CD4-positive, alpha-beta T cell (primary cell): ENCODE results near the gene DCAF15. TPM values are rescaled to one million over a fixed set of nuclear protein-coding genes. Genes with fewer than 3 reads are reported as not detected.

Source experiments
- ATAC-seq: fragments of 200-7000 bp; cut with Tn5 transposase; one replicate; pipeline ENCODE4 v1.10.0; 2022; ENCODE audit warnings: mild to moderate bottlenecking; ENCODE audit not compliant: poor library complexity
- CTCF ChIA-PET: fragments of 350-600 bp; sonication (Branson Sonifier 250); formaldehyde crosslinking; loops from one replicate; lab custom pipeline; 2021; ENCODE audit warnings: antibody characterized with exemption, inconsistent platforms; lab: Charles Lee
- POLR2A ChIA-PET: fragments of 350-600 bp; sonication (Branson Sonifier 250); formaldehyde crosslinking; loops from one replicate; lab custom pipeline; 2021; ENCODE audit warnings: antibody characterized with exemption, inconsistent platforms; lab: Charles Lee
- DNase-seq, 14 experiments: peaks; one replicate each; pipeline ENCODE4 v3.0.0-alpha.2; 2013 to 2020; ENCODE audit warnings: mixed read lengths in 2 of 14
- H3K27ac ChIP-seq, 2 donors: one replicate each; pipeline versions ENCODE4 v1.5.1 to v1.7.0; 2013; ENCODE audit warnings: low read length in 2 of 2, low read depth in 1 of 2, mild to moderate bottlenecking in 1 of 2
- H3K27me3 ChIP-seq, 2 experiments: 1 replicate in 1 of 2; 2 replicates in 1 of 2; pipeline versions ENCODE4 v1.6.1 to v1.7.0; 2013; ENCODE audit warnings: low read length in 2 of 2, control low read depth in 1 of 2, mild to moderate bottlenecking in 1 of 2, moderate library complexity in 1 of 2; ENCODE audit not compliant: insufficient read depth in 2 of 2, control insufficient read depth in 1 of 2
- H3K36me3 ChIP-seq: one replicate; pipeline ENCODE4 v1.6.1; 2013; ENCODE audit warnings: low read length, control low read depth; ENCODE audit not compliant: insufficient read depth
- H3K4me1 ChIP-seq: one replicate; pipeline ENCODE4 v1.6.1; 2013; ENCODE audit warnings: low read length, control low read depth; ENCODE audit not compliant: insufficient read depth
- H3K4me3 ChIP-seq: one replicate; pipeline ENCODE4 v1.5.1; 2013; ENCODE audit warnings: mild to moderate bottlenecking, low read length, moderate library complexity
- H3K9me3 ChIP-seq, 2 experiments: 1 replicate in 1 of 2; 2 replicates in 1 of 2; pipeline versions ENCODE4 v1.6.1 to v1.7.0; 2013; ENCODE audit warnings: low read length in 2 of 2, mild to moderate bottlenecking in 2 of 2, control low read depth in 1 of 2, moderate library complexity in 1 of 2; ENCODE audit not compliant: control insufficient read depth in 1 of 2, insufficient read depth in 1 of 2
- H3K27ac Mint-ChIP-seq: one replicate; pipeline ENCODE4 v1.8.0; 2020; ENCODE audit warnings: mixed read lengths
- H3K27me3 Mint-ChIP-seq: one replicate; pipeline ENCODE4 v1.8.0; 2021; ENCODE audit warnings: mixed read lengths
- H3K36me3 Mint-ChIP-seq: one replicate; pipeline ENCODE4 v1.8.0; 2021; ENCODE audit warnings: low read depth, mixed read lengths
- H3K4me1 Mint-ChIP-seq: one replicate; pipeline ENCODE4 v1.8.0; 2021; ENCODE audit warnings: low read depth, mixed read lengths
- H3K4me3 Mint-ChIP-seq: one replicate; pipeline ENCODE4 v1.8.0; 2020; ENCODE audit warnings: mild to moderate bottlenecking, mixed read lengths
- H3K9me3 Mint-ChIP-seq: one replicate; pipeline ENCODE4 v1.8.0; 2020; ENCODE audit warnings: mixed read lengths
- CTCF ChIP-seq: fragments of 200-600 bp; IDR thresholded peaks from one replicate; pipeline ENCODE4 v1.8.0; 2022; ENCODE audit warnings: antibody characterized with exemption, mild to moderate bottlenecking
- intact Hi-C, 2 experiments: fragments of 100-400 bp; cut with DNase I in 1 of 2; cut with micrococcal nuclease in 1 of 2; formaldehyde crosslinking; loops; one replicate each; pipeline versions ENCODE4 v1.15.1 to v1.9.0; 2023 to 2025; cut with DNase I, micrococcal nuclease
- total RNA-seq, 174 experiments: library from RNA in 2 of 174; stranded (reverse) in 2 of 174; gene quantifications; one replicate each; pipeline ENCODE4 v1.2.3 and lab custom pipeline; 2021 to 2026

DCAF15 gene
- total RNA-seq, 2 experiments from 2014 or later: 84.9 to 85.0 TPM

DNA sequence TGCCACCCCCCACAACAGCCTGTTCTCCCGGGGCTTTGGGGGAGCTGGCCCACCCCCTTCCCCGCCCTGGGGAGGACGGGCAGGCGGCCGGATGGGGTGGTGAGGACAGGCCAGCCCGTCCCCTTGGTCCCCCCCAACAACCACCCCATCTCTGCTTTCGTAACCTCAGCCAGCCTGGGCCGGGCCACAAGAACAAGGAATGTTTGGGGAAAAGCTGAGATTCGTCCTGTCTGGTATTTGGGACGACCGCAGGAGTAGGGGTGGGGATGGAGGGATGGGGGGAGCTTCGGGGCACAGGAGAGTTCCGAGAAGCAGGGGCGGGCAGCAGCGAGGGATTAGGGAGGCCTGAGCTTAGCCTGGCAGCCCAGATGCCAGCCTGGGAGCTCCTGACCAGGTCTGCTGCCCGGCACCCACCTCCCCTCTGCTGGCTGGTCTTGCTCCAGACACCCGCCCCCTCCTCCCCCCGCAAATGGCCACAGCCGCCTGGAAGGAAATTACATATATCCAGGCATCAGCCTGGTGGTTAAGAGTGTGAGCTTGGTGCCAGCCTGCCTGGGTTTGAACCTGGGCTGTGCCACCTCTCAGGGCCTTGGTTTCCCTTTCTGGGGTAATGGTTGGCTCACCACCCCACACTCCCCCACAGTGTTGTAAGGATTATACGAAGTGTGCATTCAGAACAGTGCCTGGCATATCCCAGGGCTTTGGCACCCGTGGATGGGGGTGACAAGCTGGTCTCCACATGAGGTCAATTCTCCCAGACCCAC, 13.8 kb upstream of the DCAF15 start, which contains the start of gene PODNL1:
Gene PODNL1, minus strand, starts transcription at position 117 of the 764 bp plus-strand sequence. CDS start 236 bp downstream, outside the sequence.
- no peak for DNase-seq
- TF ChIP-seq CTCF: no peak
- H3K4me1 ChIP-seq: peaks cover 5% of the 10 kb centered on the region
- Mint-ChIP-seq H3K4me1 (no peaks in the 10 kb centered on the region), H3K4me3 (no peak within 1 kb of the TSS), H3K36me3 (no peaks in the 10 kb centered on the region), H3K27me3 (peaks cover 11% of the 10 kb centered on the region), H3K27ac (no peak within 1 kb of the TSS), H3K9me3 (no peaks in the 10 kb centered on the region)
- no peak within 1 kb of the TSS for H3K4me3 ChIP-seq
- ChIA-PET POLR2A (no interaction called here), CTCF (no interaction called here)
- intact Hi-C loops: no loop called here
- ATAC-seq: no peak
- H3K27ac ChIP-seq: no peak within 1 kb of the TSS
- no peaks in the 10 kb centered on the region for H3K36me3 ChIP-seq
- H3K9me3 ChIP-seq: peaks cover 0 to 8% of the 10 kb centered on the region in 2 experiments
- peaks cover 7 to 9% of the 10 kb centered on the region in 2 experiments for H3K27me3 ChIP-seq

DNA sequence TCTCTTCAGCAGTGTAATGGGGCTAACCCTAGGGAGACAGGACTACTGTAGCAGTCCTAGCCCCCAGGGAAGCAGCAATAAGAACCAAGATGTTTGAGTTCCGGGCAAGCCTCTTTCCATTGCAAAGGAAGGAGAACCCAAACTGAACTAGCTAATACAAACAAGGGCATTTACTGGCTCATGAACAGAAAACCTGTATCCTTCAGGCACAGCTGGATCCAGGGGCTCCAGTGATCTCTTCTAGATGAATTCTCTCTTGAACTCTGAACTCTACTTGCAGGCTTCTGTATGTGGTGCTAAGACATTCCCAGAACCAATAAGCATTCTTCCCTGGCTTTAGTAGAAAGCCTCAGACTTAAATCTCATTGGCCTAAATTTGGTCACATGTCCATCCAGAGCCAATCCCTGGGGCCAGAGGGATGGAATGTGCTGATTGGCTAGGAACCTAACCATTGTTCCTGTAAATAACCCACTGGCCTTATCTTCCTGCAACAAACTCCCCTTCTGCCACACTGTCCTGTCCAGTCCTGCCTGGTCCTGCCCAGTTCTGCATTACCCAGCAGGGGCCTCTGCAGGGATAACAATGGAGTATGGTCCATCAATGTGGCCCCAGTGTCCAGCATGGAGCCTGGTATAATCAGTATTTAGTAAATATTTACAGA, 10.2 kb upstream of the DCAF15 start:
- DNase-seq (no peak), ATAC-seq (no peak)
- CTCF ChIA-PET: no interaction called here
- Histone ChIP-seq H3K36me3 (no peaks in the 10 kb centered on the region), H3K4me3 (no peak overlapping the region), H3K9me3 (peaks cover 0 to 8% of the 10 kb centered on the region in 2 experiments), H3K4me1 (peaks cover 5% of the 10 kb centered on the region), H3K27me3 (peaks cover 3 to 9% of the 10 kb centered on the region in 2 experiments), H3K27ac (no peak overlapping the region)
- POLR2A ChIA-PET: no interaction called here
- Mint-ChIP-seq H3K36me3 (no peaks in the 10 kb centered on the region), H3K4me1 (no peaks in the 10 kb centered on the region), H3K9me3 (no peaks in the 10 kb centered on the region), H3K4me3 (no peak overlapping the region), H3K27ac (no peak overlapping the region), H3K27me3 (peaks cover 5% of the 10 kb centered on the region)
- no peak for TF ChIP-seq CTCF
- intact Hi-C loops: no loop called here

GRCh38 chr19:13946414-13946813, 5.9 kb upstream of the DCAF15 start:
- Mint-ChIP-seq H3K27ac (no peak overlapping the region), H3K27me3 (no peaks in the 10 kb centered on the region), H3K9me3 (no peaks in the 10 kb centered on the region), H3K4me3 (no peak overlapping the region), H3K4me1 (no peaks in the 10 kb centered on the region), H3K36me3 (no peaks in the 10 kb centered on the region)
- CTCF ChIA-PET: no interaction called here
- no peaks in the 10 kb centered on the region for H3K36me3 ChIP-seq
- H3K4me1 ChIP-seq: no peaks in the 10 kb centered on the region
- DNase-seq: no peak
- H3K27me3 ChIP-seq: no peaks in the 10 kb centered on the region
- ATAC-seq: no peak
- TF ChIP-seq CTCF: no peak
- intact Hi-C loops: no loop called here
- H3K27ac ChIP-seq: no peak overlapping the region
- POLR2A ChIA-PET: no interaction called here
- peaks cover 0 to 8% of the 10 kb centered on the region in 2 experiments for H3K9me3 ChIP-seq
- no peak overlapping the region for H3K4me3 ChIP-seq
